ENCODE results near the gene DUSP2. TPM values are rescaled to one million over a fixed set of nuclear protein-coding genes. Genes with fewer than 3 reads are reported as not detected.

Gene DUSP2
- total and polyA plus RNA-seq, 2 experiments from 2014 or later = 6.6 to 13.0 TPM

DNA sequence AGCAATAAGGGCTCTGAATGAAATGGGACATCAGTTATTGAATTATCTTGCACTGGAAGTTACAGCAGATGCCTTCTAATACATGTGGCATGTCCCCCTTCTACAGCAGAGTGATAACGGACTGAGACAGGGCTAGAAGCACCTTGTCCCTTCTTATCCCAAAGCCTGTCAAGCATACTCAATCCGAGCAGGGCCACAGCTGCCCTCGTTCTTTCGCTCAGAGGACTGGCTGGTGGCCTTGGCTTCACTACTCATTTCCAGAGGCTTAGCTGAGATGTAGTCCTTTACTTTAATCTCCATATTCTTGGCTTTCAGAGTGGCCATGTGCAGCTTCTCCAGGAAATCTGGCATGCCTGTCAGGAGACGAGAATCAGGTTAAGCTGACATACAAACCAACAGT, 41.3 kb upstream of the DUSP2 start:
- no peak overlapping the region for H3K4me3 ChIP-seq
- H3K79me2 ChIP-seq (replicated peaks; ENCODE audit: insufficient read depth) = no peaks in the 10 kb centered on the region
- Mint-ChIP-seq H3K27ac (no peak overlapping the region), H3K4me3 (no peak overlapping the region), H3K36me3 (ENCODE audit: low read depth) (peaks cover 54% of the 10 kb centered on the region), H3K27me3 (ENCODE audit: insufficient read depth, low read depth, poor library complexity) (peaks cover 5% of the 10 kb centered on the region), H3K9me3 (no peaks in the 10 kb centered on the region), H3K4me1 (no peaks in the 10 kb centered on the region)
- DNase-seq (ENCODE audit: low spot score) = no peak
- ATAC-seq = no peak
- H2AFZ ChIP-seq = no peak overlapping the region
- H3K4me2 ChIP-seq = no peak overlapping the region
- H3K9me2 ChIP-seq (ENCODE audit: insufficient read depth) = no peaks in the 10 kb centered on the region
- H3K4me1 ChIP-seq (ENCODE audit: insufficient read depth) = no peaks in the 10 kb centered on the region
- H3K36me3 ChIP-seq (ENCODE audit: insufficient read depth) = peaks cover 36% of the 10 kb centered on the region
- no peak overlapping the region for H3K27ac ChIP-seq (ENCODE audit: low read depth)
- no peaks in the 10 kb centered on the region for H3K27me3 ChIP-seq (ENCODE audit: insufficient read depth)
- H4K20me1 ChIP-seq (replicated peaks; ENCODE audit: insufficient read depth) = peaks cover 17% of the 10 kb centered on the region; the same call in 1 of the 2 replicates
- TF ChIP-seq, protein P1, sequence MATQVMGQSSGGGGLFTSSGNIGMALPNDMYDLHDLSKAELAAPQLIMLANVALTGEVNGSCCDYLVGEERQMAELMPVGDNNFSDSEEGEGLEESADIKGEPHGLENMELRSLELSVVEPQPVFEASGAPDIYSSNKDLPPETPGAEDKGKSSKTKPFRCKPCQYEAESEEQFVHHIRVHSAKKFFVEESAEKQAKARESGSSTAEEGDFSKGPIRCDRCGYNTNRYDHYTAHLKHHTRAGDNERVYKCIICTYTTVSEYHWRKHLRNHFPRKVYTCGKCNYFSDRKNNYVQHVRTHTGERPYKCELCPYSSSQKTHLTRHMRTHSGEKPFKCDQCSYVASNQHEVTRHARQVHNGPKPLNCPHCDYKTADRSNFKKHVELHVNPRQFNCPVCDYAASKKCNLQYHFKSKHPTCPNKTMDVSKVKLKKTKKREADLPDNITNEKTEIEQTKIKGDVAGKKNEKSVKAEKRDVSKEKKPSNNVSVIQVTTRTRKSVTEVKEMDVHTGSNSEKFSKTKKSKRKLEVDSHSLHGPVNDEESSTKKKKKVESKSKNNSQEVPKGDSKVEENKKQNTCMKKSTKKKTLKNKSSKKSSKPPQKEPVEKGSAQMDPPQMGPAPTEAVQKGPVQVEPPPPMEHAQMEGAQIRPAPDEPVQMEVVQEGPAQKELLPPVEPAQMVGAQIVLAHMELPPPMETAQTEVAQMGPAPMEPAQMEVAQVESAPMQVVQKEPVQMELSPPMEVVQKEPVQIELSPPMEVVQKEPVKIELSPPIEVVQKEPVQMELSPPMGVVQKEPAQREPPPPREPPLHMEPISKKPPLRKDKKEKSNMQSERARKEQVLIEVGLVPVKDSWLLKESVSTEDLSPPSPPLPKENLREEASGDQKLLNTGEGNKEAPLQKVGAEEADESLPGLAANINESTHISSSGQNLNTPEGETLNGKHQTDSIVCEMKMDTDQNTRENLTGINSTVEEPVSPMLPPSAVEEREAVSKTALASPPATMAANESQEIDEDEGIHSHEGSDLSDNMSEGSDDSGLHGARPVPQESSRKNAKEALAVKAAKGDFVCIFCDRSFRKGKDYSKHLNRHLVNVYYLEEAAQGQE (IDR thresholded peaks at IDR 0.05; ENCODE audit: unreplicated experiment) = no peak
- TF ChIP-seq, protein P2, sequence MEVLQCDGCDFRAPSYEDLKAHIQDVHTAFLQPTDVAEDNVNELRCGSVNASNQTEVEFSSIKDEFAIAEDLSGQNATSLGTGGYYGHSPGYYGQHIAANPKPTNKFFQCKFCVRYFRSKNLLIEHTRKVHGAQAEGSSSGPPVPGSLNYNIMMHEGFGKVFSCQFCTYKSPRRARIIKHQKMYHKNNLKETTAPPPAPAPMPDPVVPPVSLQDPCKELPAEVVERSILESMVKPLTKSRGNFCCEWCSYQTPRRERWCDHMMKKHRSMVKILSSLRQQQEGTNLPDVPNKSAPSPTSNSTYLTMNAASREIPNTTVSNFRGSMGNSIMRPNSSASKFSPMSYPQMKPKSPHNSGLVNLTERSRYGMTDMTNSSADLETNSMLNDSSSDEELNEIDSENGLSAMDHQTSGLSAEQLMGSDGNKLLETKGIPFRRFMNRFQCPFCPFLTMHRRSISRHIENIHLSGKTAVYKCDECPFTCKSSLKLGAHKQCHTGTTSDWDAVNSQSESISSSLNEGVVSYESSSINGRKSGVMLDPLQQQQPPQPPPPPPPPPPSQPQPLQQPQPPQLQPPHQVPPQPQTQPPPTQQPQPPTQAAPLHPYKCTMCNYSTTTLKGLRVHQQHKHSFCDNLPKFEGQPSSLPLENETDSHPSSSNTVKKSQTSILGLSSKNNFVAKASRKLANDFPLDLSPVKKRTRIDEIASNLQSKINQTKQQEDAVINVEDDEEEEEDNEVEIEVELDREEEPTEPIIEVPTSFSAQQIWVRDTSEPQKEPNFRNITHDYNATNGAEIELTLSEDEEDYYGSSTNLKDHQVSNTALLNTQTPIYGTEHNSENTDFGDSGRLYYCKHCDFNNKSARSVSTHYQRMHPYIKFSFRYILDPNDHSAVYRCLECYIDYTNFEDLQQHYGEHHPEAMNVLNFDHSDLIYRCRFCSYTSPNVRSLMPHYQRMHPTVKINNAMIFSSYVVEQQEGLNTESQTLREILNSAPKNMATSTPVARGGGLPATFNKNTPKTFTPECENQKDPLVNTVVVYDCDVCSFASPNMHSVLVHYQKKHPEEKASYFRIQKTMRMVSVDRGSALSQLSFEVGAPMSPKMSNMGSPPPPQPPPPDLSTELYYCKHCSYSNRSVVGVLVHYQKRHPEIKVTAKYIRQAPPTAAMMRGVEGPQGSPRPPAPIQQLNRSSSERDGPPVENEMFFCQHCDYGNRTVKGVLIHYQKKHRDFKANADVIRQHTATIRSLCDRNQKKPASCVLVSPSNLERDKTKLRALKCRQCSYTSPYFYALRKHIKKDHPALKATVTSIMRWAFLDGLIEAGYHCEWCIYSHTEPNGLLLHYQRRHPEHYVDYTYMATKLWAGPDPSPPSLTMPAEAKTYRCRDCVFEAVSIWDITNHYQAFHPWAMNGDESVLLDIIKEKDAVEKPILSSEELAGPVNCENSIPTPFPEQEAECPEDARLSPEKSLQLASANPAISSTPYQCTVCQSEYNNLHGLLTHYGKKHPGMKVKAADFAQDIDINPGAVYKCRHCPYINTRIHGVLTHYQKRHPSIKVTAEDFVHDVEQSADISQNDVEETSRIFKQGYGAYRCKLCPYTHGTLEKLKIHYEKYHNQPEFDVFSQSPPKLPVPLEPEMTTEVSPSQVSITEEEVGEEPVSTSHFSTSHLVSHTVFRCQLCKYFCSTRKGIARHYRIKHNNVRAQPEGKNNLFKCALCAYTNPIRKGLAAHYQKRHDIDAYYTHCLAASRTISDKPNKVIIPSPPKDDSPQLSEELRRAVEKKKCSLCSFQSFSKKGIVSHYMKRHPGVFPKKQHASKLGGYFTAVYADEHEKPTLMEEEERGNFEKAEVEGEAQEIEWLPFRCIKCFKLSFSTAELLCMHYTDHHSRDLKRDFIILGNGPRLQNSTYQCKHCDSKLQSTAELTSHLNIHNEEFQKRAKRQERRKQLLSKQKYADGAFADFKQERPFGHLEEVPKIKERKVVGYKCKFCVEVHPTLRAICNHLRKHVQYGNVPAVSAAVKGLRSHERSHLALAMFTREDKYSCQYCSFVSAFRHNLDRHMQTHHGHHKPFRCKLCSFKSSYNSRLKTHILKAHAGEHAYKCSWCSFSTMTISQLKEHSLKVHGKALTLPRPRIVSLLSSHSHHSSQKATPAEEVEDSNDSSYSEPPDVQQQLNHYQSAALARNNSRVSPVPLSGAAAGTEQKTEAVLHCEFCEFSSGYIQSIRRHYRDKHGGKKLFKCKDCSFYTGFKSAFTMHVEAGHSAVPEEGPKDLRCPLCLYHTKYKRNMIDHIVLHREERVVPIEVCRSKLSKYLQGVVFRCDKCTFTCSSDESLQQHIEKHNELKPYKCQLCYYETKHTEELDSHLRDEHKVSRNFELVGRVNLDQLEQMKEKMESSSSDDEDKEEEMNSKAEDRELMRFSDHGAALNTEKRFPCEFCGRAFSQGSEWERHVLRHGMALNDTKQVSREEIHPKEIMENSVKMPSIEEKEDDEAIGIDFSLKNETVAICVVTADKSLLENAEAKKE (CRISPR knock-in tag; IDR thresholded peaks at IDR 0.05) = no peak
- TF ChIP-seq NANOG (IDR thresholded peaks at IDR 0.05; ENCODE audit: borderline replicate concordance) (no peak), JUNB (IDR thresholded peaks at IDR 0.05; ENCODE audit: unreplicated experiment) (no peak)
- TF ChIP-seq, protein P3, sequence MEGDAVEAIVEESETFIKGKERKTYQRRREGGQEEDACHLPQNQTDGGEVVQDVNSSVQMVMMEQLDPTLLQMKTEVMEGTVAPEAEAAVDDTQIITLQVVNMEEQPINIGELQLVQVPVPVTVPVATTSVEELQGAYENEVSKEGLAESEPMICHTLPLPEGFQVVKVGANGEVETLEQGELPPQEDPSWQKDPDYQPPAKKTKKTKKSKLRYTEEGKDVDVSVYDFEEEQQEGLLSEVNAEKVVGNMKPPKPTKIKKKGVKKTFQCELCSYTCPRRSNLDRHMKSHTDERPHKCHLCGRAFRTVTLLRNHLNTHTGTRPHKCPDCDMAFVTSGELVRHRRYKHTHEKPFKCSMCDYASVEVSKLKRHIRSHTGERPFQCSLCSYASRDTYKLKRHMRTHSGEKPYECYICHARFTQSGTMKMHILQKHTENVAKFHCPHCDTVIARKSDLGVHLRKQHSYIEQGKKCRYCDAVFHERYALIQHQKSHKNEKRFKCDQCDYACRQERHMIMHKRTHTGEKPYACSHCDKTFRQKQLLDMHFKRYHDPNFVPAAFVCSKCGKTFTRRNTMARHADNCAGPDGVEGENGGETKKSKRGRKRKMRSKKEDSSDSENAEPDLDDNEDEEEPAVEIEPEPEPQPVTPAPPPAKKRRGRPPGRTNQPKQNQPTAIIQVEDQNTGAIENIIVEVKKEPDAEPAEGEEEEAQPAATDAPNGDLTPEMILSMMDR (conservative IDR thresholded peaks at IDR 0.05; ENCODE audit: low read depth in 2 of 2) = no peak
- 0 out of 2 replicates have a peak, but pooled peaks cover 9% of the 10 kb centered on the region for H3F3A ChIP-seq (replicated peaks; ENCODE audit: low read depth)

Data from GM23338 (cell line).